AG09309 (cell line): Measurements from ENCODE around the gene PRR12.
A peak's percentile ranks its signal among the peaks of the same experiment; 100 is the strongest.

Source experiments
- DNase-seq: peaks from one replicate; pipeline ENCODE4 v3.0.0-alpha.2; 2010; ENCODE audit warnings: low read depth
- H3K4me3 ChIP-seq: 2 replicates; pipeline ENCODE4 v1.5.1; 2011; ENCODE audit warnings: mild to moderate bottlenecking, low read depth, low read length, moderate library complexity; ENCODE audit not compliant: control insufficient read depth
- TF ChIP-seq, protein P1 (sequence below): IDR thresholded peaks from 2 replicates; pipeline ENCODE4 v1.5.1; 2011; ENCODE audit warnings: mild to moderate bottlenecking, low read depth, low read length, inconsistent platforms; ENCODE audit not compliant: insufficient read depth, control insufficient read depth; ENCODE audit errors: missing control alignments

PRR12 gene

DNA sequence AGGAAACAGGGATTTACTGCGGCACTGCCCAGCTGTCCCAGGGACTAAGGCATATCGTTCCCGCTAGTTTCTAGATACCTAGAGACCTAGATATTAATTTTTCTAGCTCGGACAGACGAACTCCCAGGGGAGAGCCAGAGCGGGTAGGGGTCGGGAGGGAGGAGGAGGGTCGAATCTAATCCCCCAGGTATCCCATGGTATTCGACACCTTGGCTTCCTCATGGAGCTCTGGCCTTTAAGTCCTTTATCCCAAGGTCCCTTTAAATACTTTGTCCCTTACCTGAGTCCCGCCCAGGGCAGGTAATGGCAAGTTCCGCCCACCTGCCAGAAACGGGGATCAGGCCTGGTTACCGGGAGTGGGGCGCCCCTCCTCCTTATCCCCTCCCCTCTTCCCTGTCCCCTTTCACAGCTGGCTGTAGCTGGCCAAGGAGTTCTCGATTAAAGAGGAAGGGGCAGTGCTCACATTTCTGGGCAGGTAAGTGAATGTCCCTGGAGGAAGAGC, 9.9 kb upstream of the PRR12 start, which contains the start of gene PRRG2:
TSS of gene PRRG2 (plus strand) at position 310 of the 502 bp plus-strand sequence. CDS start 1,904 bp downstream, outside the sequence.
- peak within 1 kb of the TSS; percentile 77 for H3K4me3 ChIP-seq
- TF ChIP-seq, protein P1, sequence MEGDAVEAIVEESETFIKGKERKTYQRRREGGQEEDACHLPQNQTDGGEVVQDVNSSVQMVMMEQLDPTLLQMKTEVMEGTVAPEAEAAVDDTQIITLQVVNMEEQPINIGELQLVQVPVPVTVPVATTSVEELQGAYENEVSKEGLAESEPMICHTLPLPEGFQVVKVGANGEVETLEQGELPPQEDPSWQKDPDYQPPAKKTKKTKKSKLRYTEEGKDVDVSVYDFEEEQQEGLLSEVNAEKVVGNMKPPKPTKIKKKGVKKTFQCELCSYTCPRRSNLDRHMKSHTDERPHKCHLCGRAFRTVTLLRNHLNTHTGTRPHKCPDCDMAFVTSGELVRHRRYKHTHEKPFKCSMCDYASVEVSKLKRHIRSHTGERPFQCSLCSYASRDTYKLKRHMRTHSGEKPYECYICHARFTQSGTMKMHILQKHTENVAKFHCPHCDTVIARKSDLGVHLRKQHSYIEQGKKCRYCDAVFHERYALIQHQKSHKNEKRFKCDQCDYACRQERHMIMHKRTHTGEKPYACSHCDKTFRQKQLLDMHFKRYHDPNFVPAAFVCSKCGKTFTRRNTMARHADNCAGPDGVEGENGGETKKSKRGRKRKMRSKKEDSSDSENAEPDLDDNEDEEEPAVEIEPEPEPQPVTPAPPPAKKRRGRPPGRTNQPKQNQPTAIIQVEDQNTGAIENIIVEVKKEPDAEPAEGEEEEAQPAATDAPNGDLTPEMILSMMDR: no peak
- no peak for DNase-seq

DNA sequence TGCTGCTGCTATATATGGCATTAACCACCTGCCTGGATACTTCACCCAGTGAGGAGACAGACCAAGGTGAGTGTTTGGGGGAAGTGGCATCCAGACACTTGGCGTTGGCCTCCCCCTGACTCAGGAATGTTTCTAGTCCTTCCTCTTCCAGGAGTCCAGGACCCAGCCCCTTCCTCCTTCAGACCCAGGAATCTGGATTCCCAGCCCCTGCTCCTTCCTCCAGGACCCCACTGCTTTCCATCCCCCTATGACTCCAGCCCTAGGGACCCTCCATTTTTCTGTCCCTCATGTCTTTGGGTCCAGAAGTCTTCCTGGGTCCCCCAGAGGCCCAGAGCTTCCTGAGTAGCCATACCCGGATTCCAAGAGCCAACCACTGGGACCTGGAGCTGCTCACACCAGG, 7.7 kb upstream of the PRR12 start:
- TF ChIP-seq, protein P1: no peak
- no peak for DNase-seq
- no peak overlapping the region for H3K4me3 ChIP-seq

DNA sequence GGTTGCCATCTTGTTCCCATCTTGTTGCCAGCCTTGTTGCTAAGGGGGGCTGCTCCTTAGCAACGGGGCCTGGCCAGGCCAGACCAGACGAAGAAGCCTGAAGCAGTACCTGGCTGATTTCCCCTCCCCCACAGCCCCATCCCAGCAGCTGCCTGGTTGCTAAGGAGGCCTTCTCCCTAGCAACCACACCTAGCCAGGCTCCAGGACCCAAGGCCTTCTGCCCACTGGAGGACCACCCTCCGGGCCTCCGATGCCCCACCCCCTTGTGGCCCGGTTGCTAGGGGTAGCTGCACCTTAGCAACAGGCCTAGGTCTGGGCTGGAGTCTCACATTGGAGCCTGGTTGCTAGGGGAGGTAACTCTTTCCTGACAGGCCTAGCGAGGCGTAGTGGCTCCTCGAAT, 6.0 kb upstream of the PRR12 start:
- TF ChIP-seq, protein P1: no peak
- DNase-seq: no peak
- no peak overlapping the region for H3K4me3 ChIP-seq

DNA sequence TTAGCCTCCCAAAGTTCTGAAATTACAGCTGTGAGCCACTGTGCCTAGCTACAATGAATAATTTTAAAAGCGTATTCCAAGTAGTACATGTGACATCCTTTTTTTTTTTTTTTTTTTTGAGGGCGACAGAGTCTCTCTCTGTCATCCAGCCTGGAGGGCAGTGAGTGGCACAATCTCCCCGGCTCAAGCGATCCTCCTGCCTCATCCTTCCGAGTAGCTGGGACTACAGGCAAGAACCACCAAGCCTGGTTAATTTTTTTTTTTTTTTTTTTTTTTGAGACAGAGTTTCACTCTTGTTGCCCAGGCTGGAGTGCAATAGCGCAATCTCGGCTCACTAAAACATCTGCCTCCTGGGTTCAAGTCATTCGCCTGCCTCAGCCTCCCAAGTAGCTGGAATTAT, 3.8 kb upstream of the PRR12 start:
- H3K4me3 ChIP-seq: no peak overlapping the region
- TF ChIP-seq, protein P1: no peak
- DNase-seq: no peak

DNA sequence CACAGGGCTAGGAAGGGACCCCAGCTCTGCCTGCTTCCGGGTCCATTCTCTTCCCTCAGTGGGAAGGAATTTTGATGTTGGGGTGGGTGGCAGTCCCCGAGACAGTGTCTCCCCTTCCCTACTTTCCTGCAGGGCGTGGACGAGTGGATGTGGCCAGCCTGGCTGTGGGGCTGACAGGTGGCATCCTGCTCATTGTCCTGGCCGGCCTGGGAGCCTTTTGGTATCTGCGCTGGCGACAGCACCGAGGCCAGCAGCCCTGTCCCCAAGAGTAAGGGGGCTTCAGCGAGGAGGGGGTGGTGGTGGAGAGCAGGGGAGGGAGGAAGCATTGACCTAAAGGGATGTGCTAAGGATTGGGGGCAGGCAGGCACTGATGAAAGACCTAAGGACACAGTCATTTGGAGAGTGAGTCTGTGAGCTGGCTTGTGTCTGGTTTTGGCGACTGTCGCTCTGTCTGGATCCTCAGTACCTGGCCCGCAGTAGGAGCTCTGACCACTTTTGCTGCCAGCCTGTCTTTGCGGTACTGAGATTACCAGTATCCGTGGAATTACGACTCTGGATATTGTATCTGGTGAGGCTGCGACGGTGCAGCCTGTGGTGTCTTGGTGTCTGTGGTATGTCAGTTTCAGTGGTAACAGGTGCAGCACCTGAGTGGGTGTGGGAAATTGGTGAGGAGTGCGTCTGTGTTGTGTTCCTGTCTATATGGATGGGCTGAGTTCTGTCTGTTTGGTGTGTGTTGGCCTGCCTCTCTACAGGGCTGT, 2.4 kb upstream of the PRR12 start:
- TF ChIP-seq, protein P1: no peak
- no peak overlapping the region for H3K4me3 ChIP-seq
- no peak for DNase-seq

DNA sequence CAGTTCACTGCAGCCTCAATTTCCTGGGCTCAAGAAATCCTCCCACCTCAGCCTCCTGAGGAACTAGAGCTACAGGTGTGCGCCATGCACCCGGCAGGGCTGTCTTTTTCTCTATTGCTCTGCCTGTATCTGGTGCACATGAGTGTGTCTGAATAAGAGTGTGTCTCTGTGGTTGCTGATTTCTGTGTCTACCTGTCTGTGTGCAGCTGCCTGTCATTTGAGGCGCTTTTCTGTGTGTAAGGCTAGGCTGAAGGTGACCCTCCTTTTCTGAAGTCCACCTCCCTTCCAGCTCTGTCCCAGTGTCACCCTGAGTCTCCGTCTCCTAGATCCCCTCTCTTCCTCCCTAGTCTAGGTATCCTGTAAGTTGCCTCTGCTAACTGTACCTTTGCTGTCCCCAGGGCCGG, 1.5 kb upstream of the PRR12 start:
- no peak overlapping the region for H3K4me3 ChIP-seq
- no peak for DNase-seq
- TF ChIP-seq, protein P1: no peak
